HFFc6 (cell line): ENCODE data around the gene GGCT. TPM values are rescaled to one million over a fixed set of nuclear protein-coding genes. Genes with fewer than 3 reads are reported as not detected.

Experiments
- DNase-seq: peaks from one replicate; pipeline ENCODE4 v3.0.0-alpha.2; 2018
- H3K27ac Mint-ChIP-seq: 2 replicates; pipeline ENCODE4 v1.8.0; 2020; ENCODE audit warnings: mild to moderate bottlenecking, mixed read lengths
- H3K27me3 Mint-ChIP-seq: 2 replicates; pipeline ENCODE4 v1.8.0; 2021; ENCODE audit warnings: mild to moderate bottlenecking, moderate library complexity, mixed read lengths; ENCODE audit not compliant: insufficient read depth
- H3K36me3 Mint-ChIP-seq: 2 replicates; pipeline ENCODE4 v1.8.0; 2021; ENCODE audit warnings: low read depth, mixed read lengths
- H3K4me1 Mint-ChIP-seq: 2 replicates; pipeline ENCODE4 v1.8.0; 2020; ENCODE audit warnings: low read depth, mixed read lengths
- H3K4me3 Mint-ChIP-seq: 2 replicates; pipeline ENCODE4 v1.8.0; 2020; ENCODE audit warnings: mild to moderate bottlenecking, moderate library complexity, mixed read lengths
- H3K9me3 Mint-ChIP-seq: 2 replicates; pipeline ENCODE4 v1.8.0; 2020; ENCODE audit warnings: mild to moderate bottlenecking, mixed read lengths
- CTCF ChIP-seq: fragments of 200-600 bp; sonication (generic); IDR thresholded peaks from 2 replicates; pipeline ENCODE4 v1.5.0; 2021; ENCODE audit warnings: antibody characterized with exemption, mild to moderate bottlenecking
- total RNA-seq, 6 experiments: library from RNA; stranded (reverse); fragmentation: NEBNext Ultra II Directional; extraction: Animal tissue kit (Norgen Biotek cat#: 25700); gene quantifications; 2 replicates in 1 of 6; 3 replicates in 5 of 6; pipeline ENCODE4 v1.2.3, GENCODE V29; 2021

The GGCT gene
- total RNA-seq, 6 experiments from 2014 or later, result 16.1 to 25.6 (median 21.1) TPM

- Mint-ChIP-seq H3K4me3 (no peak overlapping the region), H3K27ac (no peak overlapping the region), H3K9me3 (no peaks in the 10 kb centered on the region), H3K36me3 (no peaks in the 10 kb centered on the region; the same call in 1 of the 2 replicates), H3K27me3 (peaks cover 2% of the 10 kb centered on the region), H3K4me1 (peaks cover 49% of the 10 kb centered on the region)
- no peak for DNase-seq
- no peak for TF ChIP-seq CTCF
These were observed 39.4 kb downstream of the GGCT start for GRCh38 chr7:30465046-30465810.

- no peak for DNase-seq
- no peaks in the 10 kb centered on the region; the same call in 1 of the 2 replicates for H3K36me3 Mint-ChIP-seq
- H3K9me3 Mint-ChIP-seq, result no peaks in the 10 kb centered on the region
- peaks cover 49% of the 10 kb centered on the region for H3K4me1 Mint-ChIP-seq
- no peak overlapping the region for H3K27ac Mint-ChIP-seq
- H3K4me3 Mint-ChIP-seq, result no peak overlapping the region
- peaks cover 2% of the 10 kb centered on the region for H3K27me3 Mint-ChIP-seq
- no peak for TF ChIP-seq CTCF
These were observed 40.4 kb downstream of the GGCT start for GRCh38 chr7:30464231-30464671.

- no peak for DNase-seq
- no peak for TF ChIP-seq CTCF
- Mint-ChIP-seq H3K9me3 (no peaks in the 10 kb centered on the region), H3K36me3 (no peaks in the 10 kb centered on the region), H3K27me3 (no peaks in the 10 kb centered on the region; the same call in 1 of the 2 replicates), H3K27ac (no peak overlapping the region), H3K4me3 (no peak overlapping the region), H3K4me1 (peaks cover 48% of the 10 kb centered on the region)
These were observed 41.1 kb downstream of the GGCT start for GRCh38 chr7:30463405-30464145.

GRCh38 chr7:30462179-30462578 is 42.5 kb downstream of the GGCT start:
- TF ChIP-seq CTCF, result no peak
- H3K36me3 Mint-ChIP-seq, result no peaks in the 10 kb centered on the region
- DNase-seq, result no peak
- H3K4me3 Mint-ChIP-seq, result no peak overlapping the region
- H3K4me1 Mint-ChIP-seq, result peaks cover 54% of the 10 kb centered on the region
- H3K27me3 Mint-ChIP-seq, result no peaks in the 10 kb centered on the region; the same call in 1 of the 2 replicates
- H3K9me3 Mint-ChIP-seq, result no peaks in the 10 kb centered on the region
- no peak overlapping the region for H3K27ac Mint-ChIP-seq

- H3K4me1 Mint-ChIP-seq, result peaks cover 43% of the 10 kb centered on the region
- no peaks in the 10 kb centered on the region for H3K27me3 Mint-ChIP-seq
- no peaks in the 10 kb centered on the region for H3K9me3 Mint-ChIP-seq
- TF ChIP-seq CTCF, result no peak
- no peaks in the 10 kb centered on the region for H3K36me3 Mint-ChIP-seq
- H3K4me3 Mint-ChIP-seq, result peak overlapping the region; percentile 83
- H3K27ac Mint-ChIP-seq, result peak overlapping the region; percentile 92
- no peak for DNase-seq
These were observed 44.4 kb downstream of the GGCT start for GRCh38 chr7:30460246-30460633.
